Neural cell (in vitro differentiated cells): Measurements from ENCODE around the gene HPCAL4.

Source experiments
- EZH2 ChIP-seq: fragments of 200-600, 300-800 bp; shearing (Covaris generic), sonication (generic); IDR thresholded peaks from 2 replicates; pipeline ENCODE4 v1.6.1; 2014; ENCODE audit warnings: antibody characterized with exemption, low read length, borderline replicate concordance, mild to moderate bottlenecking; ENCODE audit not compliant: insufficient read depth, poor library complexity, severe bottlenecking
- TF ChIP-seq, protein P1 (sequence below): fragments of 450-650 bp; IDR thresholded peaks from 2 replicates; pipeline ENCODE4 v1.5.1; 2014; ENCODE audit warnings: antibody characterized with exemption, mild to moderate bottlenecking, moderate library complexity; ENCODE audit not compliant: poor library complexity, severe bottlenecking

DNA sequence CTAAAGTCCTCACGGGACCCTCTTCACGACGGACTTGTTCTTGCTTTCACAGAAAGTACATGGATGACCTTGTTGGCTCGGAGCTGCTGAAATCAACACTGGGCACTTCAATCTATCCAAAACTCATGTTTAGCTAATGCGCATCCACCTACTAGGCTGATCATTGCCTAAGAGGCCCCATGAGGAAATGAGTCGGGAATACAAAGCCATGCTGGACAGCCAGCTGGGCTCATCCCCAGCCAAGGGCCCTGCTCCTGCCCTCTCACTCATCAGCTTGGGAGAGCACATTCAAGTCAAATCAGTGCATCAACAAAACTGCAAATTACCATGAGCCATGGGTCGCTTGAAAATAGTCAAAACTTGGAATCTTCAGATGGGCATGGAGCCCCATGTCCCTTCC lies 36.9 kb downstream of the HPCAL4 start:
- TF ChIP-seq, protein P1, sequence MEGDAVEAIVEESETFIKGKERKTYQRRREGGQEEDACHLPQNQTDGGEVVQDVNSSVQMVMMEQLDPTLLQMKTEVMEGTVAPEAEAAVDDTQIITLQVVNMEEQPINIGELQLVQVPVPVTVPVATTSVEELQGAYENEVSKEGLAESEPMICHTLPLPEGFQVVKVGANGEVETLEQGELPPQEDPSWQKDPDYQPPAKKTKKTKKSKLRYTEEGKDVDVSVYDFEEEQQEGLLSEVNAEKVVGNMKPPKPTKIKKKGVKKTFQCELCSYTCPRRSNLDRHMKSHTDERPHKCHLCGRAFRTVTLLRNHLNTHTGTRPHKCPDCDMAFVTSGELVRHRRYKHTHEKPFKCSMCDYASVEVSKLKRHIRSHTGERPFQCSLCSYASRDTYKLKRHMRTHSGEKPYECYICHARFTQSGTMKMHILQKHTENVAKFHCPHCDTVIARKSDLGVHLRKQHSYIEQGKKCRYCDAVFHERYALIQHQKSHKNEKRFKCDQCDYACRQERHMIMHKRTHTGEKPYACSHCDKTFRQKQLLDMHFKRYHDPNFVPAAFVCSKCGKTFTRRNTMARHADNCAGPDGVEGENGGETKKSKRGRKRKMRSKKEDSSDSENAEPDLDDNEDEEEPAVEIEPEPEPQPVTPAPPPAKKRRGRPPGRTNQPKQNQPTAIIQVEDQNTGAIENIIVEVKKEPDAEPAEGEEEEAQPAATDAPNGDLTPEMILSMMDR = no peak
- TF ChIP-seq EZH2 = no peak
